H1 (cell line): ENCODE data around the gene SPSB3. TPM values are rescaled to one million over a fixed set of nuclear protein-coding genes. Genes with fewer than 3 reads are reported as not detected.

ENCODE experiments used
- CTCF ChIA-PET: fragments of 300-600 bp; sonication (Branson Sonifier 250); formaldehyde crosslinking; loops from one replicate; lab custom pipeline; 2021; ENCODE audit not compliant: partially characterized antibody; lab: Charles Lee
- POLR2A ChIA-PET: fragments of 300-600 bp; sonication (Branson Sonifier 250); formaldehyde crosslinking; loops from one replicate; lab custom pipeline; 2021; ENCODE audit warnings: inconsistent platforms; ENCODE audit not compliant: partially characterized antibody; lab: Charles Lee
- DNase-seq, 2 experiments: peaks; one replicate each; pipeline versions ENCODE4 v3.0.0 to v3.0.0-alpha.2; 2010 to 2022; ENCODE audit warnings: low spot score in 2 of 2, low read depth in 1 of 2, mixed read lengths in 1 of 2
- FAIRE-seq: peaks from 2 replicates; lab custom pipeline; 2011; peaks lifted over from hg19 to GRCh38; lab: Jason Lieb, UNC
- H2AFZ ChIP-seq: 2 replicates; pipeline ENCODE4 v1.8.1; 2012; ENCODE audit warnings: low read length, inconsistent platforms
- H2AK5ac ChIP-seq: 2 replicates; pipeline ENCODE4 v1.6.1; 2013; ENCODE audit warnings: low read depth, low read length
- H2BK120ac ChIP-seq: replicated peaks from 2 replicates; pipeline ENCODE3; 2013; ENCODE audit warnings: low read depth, low read length, inconsistent platforms
- H2BK12ac ChIP-seq: 2 replicates; pipeline ENCODE4 v1.6.1; 2013; ENCODE audit warnings: low read depth, low read length
- H2BK15ac ChIP-seq: 2 replicates; pipeline ENCODE4 v1.6.1; 2013; ENCODE audit warnings: low read length
- H2BK20ac ChIP-seq: 2 replicates; pipeline ENCODE4 v1.6.1; 2013; ENCODE audit warnings: low read length
- H2BK5ac ChIP-seq: 2 replicates; pipeline ENCODE4 v1.6.1; 2013; ENCODE audit warnings: low read depth, low read length
- H3K14ac ChIP-seq: 2 replicates; pipeline ENCODE4 v1.6.1; 2013; ENCODE audit warnings: inconsistent platforms; ENCODE audit not compliant: insufficient read length
- H3K18ac ChIP-seq: 2 replicates; pipeline ENCODE4 v1.6.1; 2013; ENCODE audit warnings: low read length; ENCODE audit errors: extremely low read depth
- H3K23ac ChIP-seq: 2 replicates; pipeline ENCODE4 v1.6.1; 2013; ENCODE audit warnings: inconsistent platforms; ENCODE audit not compliant: insufficient read length
- H3K23me2 ChIP-seq: 2 replicates; pipeline ENCODE4 v1.6.1; 2013; ENCODE audit warnings: low read depth, low read length
- H3K27ac ChIP-seq: 2 replicates; pipeline ENCODE4 v1.6.1; 2011; ENCODE audit warnings: low read depth, low read length, inconsistent platforms
- H3K27me3 ChIP-seq, 4 experiments: replicated peaks in 1 of 4; 1 replicate in 1 of 4; 2 replicates in 3 of 4; pipeline versions ENCODE4 v1.6.1 to v1.8.1; 2011 to 2013; ENCODE audit warnings: low read length in 3 of 4, mild to moderate bottlenecking in 3 of 4, inconsistent platforms in 2 of 4, mixed read lengths in 2 of 4, moderate library complexity in 1 of 4; ENCODE audit not compliant: control insufficient read depth in 3 of 4, insufficient read depth in 3 of 4; ENCODE audit errors: extremely low read depth in 1 of 4
- H3K36me3 ChIP-seq, 4 experiments: 2 replicates each; pipeline versions ENCODE4 v1.6.1 to v1.8.1; 2011 to 2013; ENCODE audit warnings: mild to moderate bottlenecking in 4 of 4, low read length in 3 of 4, moderate library complexity in 2 of 4, control low read depth in 1 of 4, inconsistent platforms in 1 of 4; ENCODE audit not compliant: insufficient read depth in 4 of 4, control insufficient read depth in 2 of 4
- H3K4ac ChIP-seq: replicated peaks from 2 replicates; pipeline ENCODE3; 2013; ENCODE audit warnings: low read length, low read depth, mixed read lengths, inconsistent platforms; ENCODE audit not compliant: insufficient read length
- H3K4me1 ChIP-seq, 4 experiments: replicated peaks in 1 of 4; 1 replicate in 1 of 4; 2 replicates in 3 of 4; pipeline versions ENCODE4 v1.6.1 to v1.8.1; 2011 to 2013; ENCODE audit warnings: low read length in 3 of 4, inconsistent platforms in 2 of 4, mixed read lengths in 1 of 4; ENCODE audit not compliant: insufficient read depth in 4 of 4, control insufficient read depth in 3 of 4
- H3K4me2 ChIP-seq, 2 experiments: 2 replicates each; pipeline versions ENCODE4 v1.6.1 to v1.8.1; 2011 to 2013; ENCODE audit warnings: low read depth in 2 of 2, low read length in 2 of 2, control low read depth in 1 of 2, inconsistent platforms in 1 of 2, mild to moderate bottlenecking in 1 of 2; ENCODE audit not compliant: insufficient read depth in 1 of 2
- H3K4me3 ChIP-seq, 4 experiments: fragments of 200-600, 300-600 bp in 1 of 4; sonication (generic), shearing (Covaris generic), sonication (Bioruptor Twin) in 1 of 4; 2 replicates each; pipeline versions ENCODE4 v1.5.1 to v1.8.1; 2011 to 2016; ENCODE audit warnings: low read length in 4 of 4, low read depth in 3 of 4, control low read depth in 2 of 4, inconsistent platforms in 2 of 4, mild to moderate bottlenecking in 2 of 4, mixed read lengths in 1 of 4, moderate library complexity in 1 of 4; ENCODE audit not compliant: insufficient read depth in 2 of 4; ENCODE audit errors: extremely low read depth in 1 of 4
- H3K56ac ChIP-seq: replicated peaks from 2 replicates; pipeline ENCODE3; 2013; ENCODE audit warnings: low read depth, mild to moderate bottlenecking, mixed read lengths, low read length, inconsistent platforms; ENCODE audit not compliant: insufficient read length
- H3K79me1 ChIP-seq: 2 replicates; pipeline ENCODE4 v1.6.1; 2013; ENCODE audit warnings: low read depth, low read length, control low read depth
- H3K79me2 ChIP-seq, 2 experiments: 2 replicates each; pipeline versions ENCODE4 v1.6.1 to v1.8.1; 2012 to 2013; ENCODE audit warnings: low read length in 2 of 2, mild to moderate bottlenecking in 2 of 2, inconsistent platforms in 1 of 2; ENCODE audit not compliant: insufficient read depth in 2 of 2, control insufficient read depth in 1 of 2
- H3K9ac ChIP-seq, 4 experiments: replicated peaks in 1 of 4; 1 replicate in 1 of 4; 2 replicates in 3 of 4; pipeline versions ENCODE4 v1.6.1 to v1.8.1; 2011 to 2013; ENCODE audit warnings: low read depth in 3 of 4, low read length in 3 of 4, control low read depth in 2 of 4, mild to moderate bottlenecking in 2 of 4, moderate library complexity in 2 of 4, inconsistent platforms in 1 of 4; ENCODE audit errors: extremely low read depth in 1 of 4
- H3K9me3 ChIP-seq, 2 experiments: 2 replicates each; pipeline versions ENCODE4 v1.6.1 to v1.8.1; 2012 to 2013; ENCODE audit warnings: mild to moderate bottlenecking in 2 of 2, moderate library complexity in 2 of 2, control low read depth in 1 of 2, inconsistent platforms in 1 of 2, low read depth in 1 of 2, low read length in 1 of 2, mixed read lengths in 1 of 2; ENCODE audit not compliant: insufficient read depth in 2 of 2
- H4K20me1 ChIP-seq, 2 experiments: replicated peaks in 1 of 2; 2 replicates each; pipeline versions ENCODE3 to v1.8.1; 2011 to 2013; ENCODE audit warnings: inconsistent platforms in 2 of 2, low read length in 2 of 2, mild to moderate bottlenecking in 1 of 2; ENCODE audit not compliant: insufficient read depth in 2 of 2, control insufficient read depth in 1 of 2
- H4K5ac ChIP-seq: 2 replicates; pipeline ENCODE4 v1.6.1; 2013; ENCODE audit warnings: low read length, low read depth, mixed read lengths, inconsistent platforms; ENCODE audit not compliant: insufficient read length
- H4K8ac ChIP-seq: 2 replicates; pipeline ENCODE4 v1.8.0; 2013; ENCODE audit warnings: mild to moderate bottlenecking, moderate library complexity, low read length, inconsistent platforms; ENCODE audit not compliant: insufficient read depth; ENCODE audit errors: extremely low read depth
- H4K91ac ChIP-seq: replicated peaks from 2 replicates; pipeline ENCODE3; 2013; ENCODE audit warnings: low read length, mixed read lengths, inconsistent platforms; ENCODE audit not compliant: insufficient read length
- CHD1 ChIP-seq: IDR thresholded peaks from 2 replicates; pipeline ENCODE4 v1.6.1; 2012; ENCODE audit warnings: low read depth, low read length, improper control_type of control experiment
- CHD2 ChIP-seq: IDR thresholded peaks from 2 replicates; pipeline ENCODE4 v1.6.1; 2012; ENCODE audit warnings: low read length, improper control_type of control experiment
- KDM4A ChIP-seq: IDR thresholded peaks from one replicate; pipeline ENCODE4 v1.7.1; 2012; ENCODE audit warnings: low read depth, mild to moderate bottlenecking, moderate library complexity, low read length, inconsistent platforms; ENCODE audit not compliant: severe bottlenecking
- POLR2AphosphoS5 ChIP-seq: IDR thresholded peaks from 2 replicates; pipeline ENCODE4 v1.6.1; 2011; ENCODE audit warnings: low read depth, low read length
- RFX5 ChIP-seq: IDR thresholded peaks from 2 replicates; pipeline ENCODE4 v1.6.1; 2011; ENCODE audit warnings: low read depth, low read length, improper control_type of control experiment, borderline replicate concordance
- SIN3A ChIP-seq, 2 experiments: IDR thresholded peaks in 1 of 2; conservative IDR thresholded peaks in 1 of 2; 2 replicates each; pipeline ENCODE4 v1.6.1; 2011 to 2012; ENCODE audit warnings: low read length in 2 of 2, improper control_type of control experiment in 1 of 2, low read depth in 1 of 2, mild to moderate bottlenecking in 1 of 2
- WGBS, 2 experiments: shearing (Covaris generic) in 1 of 2; methylation state at CpG; one replicate each; pipeline versions ENCODE4 v1.1.6 to v1.1.7; 2013 to 2015; ENCODE audit warnings: low lambda C conversion rate in 2 of 2, mixed read lengths in 2 of 2, inconsistent platforms in 1 of 2, low coverage in 1 of 2, missing lambda C conversion rate in 1 of 2; ENCODE audit not compliant: insufficient replicate concordance in 2 of 2, insufficient coverage in 1 of 2, insufficient read length in 1 of 2; ENCODE audit errors: extremely low coverage in 1 of 2, missing lambda C conversion rate in 1 of 2; 5-methylcytosine and 5-hydroxymethylcytosine counted together
- polyA plus RNA-seq, 7 experiments: library from polyadenylated mRNA; depleted of rRNA in 3 of 7; stranded (reverse) in 5 of 7; unstranded in 2 of 7; fragments of >200 nt in 5 of 7; fragments of 200-250 nt in 2 of 7; gene quantifications; 1 replicate in 5 of 7; 2 replicates in 1 of 7; 4 replicates in 1 of 7; pipeline versions ENCODE4 v1.2.1 to v1.2.3, GENCODE V29; 2011 to 2013; ENCODE audit warnings: missing spikeins in 2 of 7, mixed read lengths in 2 of 7
- total RNA-seq: library from RNA; stranded (reverse); fragmentation: NEBNext Ultra II Directional; extraction: Animal tissue kit (Norgen Biotek cat#: 25700); gene quantifications from 2 replicates; pipeline ENCODE4 v1.2.1, GENCODE V29; 2021

SPSB3 gene
- total and polyA plus RNA-seq, 2 of the 8 experiments (the other 6 are each of a cell fraction or from before 2014, with no cell fraction given), result 22.5 to 37.8 TPM

GRCh38 chr16:1729445-1729844, 52.9 kb downstream of the SPSB3 start:
- Histone ChIP-seq H3K36me3 (peaks cover 0 to 18% (median 3%) of the 10 kb centered on the region in 4 experiments; a peak in 5 of 8 replicates), H2BK120ac (no peak overlapping the region), H3K9me3 (peaks cover 0 to 1% of the 10 kb centered on the region in 2 experiments; a peak in 1 of 4 replicates), H3K18ac (no peak overlapping the region), H2BK20ac (no peak overlapping the region), H3K27me3 (no peaks in the 10 kb centered on the region), H4K5ac (no peak overlapping the region), H2BK12ac (no peak overlapping the region), H4K91ac (no peak overlapping the region), H3K4me2 (no peak overlapping the region), H3K9ac (no peak overlapping the region), H3K56ac (no peak overlapping the region), H3K23ac (no peak overlapping the region), H3K79me2 (no peaks in the 10 kb centered on the region; a peak in 1 of 4 replicates), H3K23me2 (no peaks in the 10 kb centered on the region), H2AFZ (no peak overlapping the region), H2BK5ac (no peak overlapping the region), H4K8ac (no peak overlapping the region), H4K20me1 (peaks cover 0 to 9% of the 10 kb centered on the region in 2 experiments), H3K14ac (no peak overlapping the region), H3K27ac (no peak overlapping the region), H3K79me1 (peaks cover 5% of the 10 kb centered on the region), H3K4me3 (no peak overlapping the region), H3K4ac (no peak overlapping the region), H2AK5ac (no peak overlapping the region), H3K4me1 (0 out of 7 replicates have a peak, but pooled peaks cover 0 to 2% (median 0%) of the 10 kb centered on the region in 4 experiments), H2BK15ac (no peak overlapping the region)
- no peak for FAIRE-seq
- WGBS, 2 experiments, result 89% methylated on average over 19 of the region's 35 CpGs; no CpG with 5 or more reads in 1 of the 2 experiments
- CTCF ChIA-PET, result interaction anchor here (2.1 kb wide), 1 partner anchor 23 kb away, joined by 5 read pairs; the partner anchor contains the start of gene MAPK8IP3
- no peak for DNase-seq
- POLR2A ChIA-PET, result interaction anchor here (0.6 to 0.8 kb wide), 2 partner anchors 10 to 32 kb away, joined by 3 to 6 read pairs; no protein-coding TSS in a partner anchor
- no peak for TF ChIP-seq CHD2
- TF ChIP-seq CHD1, result no peak
- no peak for TF ChIP-seq POLR2AphosphoS5
- no peak for TF ChIP-seq RFX5
- TF ChIP-seq KDM4A, result no peak
- TF ChIP-seq SIN3A (conservative IDR thresholded peaks at IDR 0.05 in 1 of 2, IDR thresholded peaks at IDR 0.05 in 1 of 2; ENCODE audit: low read depth in 1 of 2, low read length in 2 of 2), result no peak
